Amniotic stem cell (primary cell): Measurements from ENCODE around the gene LRRC8B.
A peak's percentile ranks its signal among the peaks of the same experiment; 100 is the strongest.
"Not testable (repeated sequence)": the region's sequence is repeated elsewhere in the genome, so short reads cannot be mapped to it uniquely, and the experiment has no call there.

Source experiments
- DNase-seq: peaks from one replicate; lab custom pipeline; 2025; lab: John Stamatoyannopoulos, UW

The LRRC8B gene

GRCh38 chr1:89608319-89608983 is 83.8 kb downstream of the LRRC8B start:
- no peak for DNase-seq

GRCh38 chr1:89608984-89609725 is 84.5 kb downstream of the LRRC8B start:
- DNase-seq, result no peak

- no peak for DNase-seq
Measured at GRCh38 chr1:89609781-89610456, 85.3 kb downstream of the LRRC8B start.

GRCh38 chr1:89610457-89611011 is 85.9 kb downstream of the LRRC8B start:
- DNase-seq, result no peak

- no peak for DNase-seq
Measured at GRCh38 chr1:89611721-89612120, 87.1 kb downstream of the LRRC8B start.

GRCh38 chr1:89613928-89614327 is 89.3 kb downstream of the LRRC8B start:
- no peak for DNase-seq

GRCh38 chr1:89615676-89616598 is 91.3 kb downstream of the LRRC8B start:
- no peak for DNase-seq

GRCh38 chr1:89616844-89617627 is 92.4 kb downstream of the LRRC8B start:
- no peak for DNase-seq

GRCh38 chr1:89620664-89621063 is 96.0 kb downstream of the LRRC8B start:
- no peak for DNase-seq

- no peak for DNase-seq
Measured at GRCh38 chr1:89622895-89623294, 98.3 kb downstream of the LRRC8B start.

- DNase-seq, result no peak
Measured at GRCh38 chr1:89624314-89624713, 99.7 kb downstream of the LRRC8B start.

GRCh38 chr1:89624715-89625323 is 100.2 kb downstream of the LRRC8B start:
- no peak for DNase-seq

GRCh38 chr1:89627596-89627962 is 103.0 kb downstream of the LRRC8B start:
- no peak for DNase-seq

- no peak for DNase-seq
Measured at GRCh38 chr1:89629146-89629545, 104.5 kb downstream of the LRRC8B start.

GRCh38 chr1:89629600-89629999 is 105.0 kb downstream of the LRRC8B start:
- DNase-seq, result not testable (repeated sequence)

- DNase-seq, result no peak
Measured at GRCh38 chr1:89630048-89630447, 105.4 kb downstream of the LRRC8B start.

- no peak for DNase-seq
Measured at GRCh38 chr1:89631816-89632656, 107.4 kb downstream of the LRRC8B start.

GRCh38 chr1:89632657-89633247 is 108.1 kb downstream of the LRRC8B start, which contains the start of gene LRRC8C:
Gene LRRC8C, plus strand, starts transcription at chr1:89633120. Its CDS starts 53,354 bp downstream, at chr1:89686474.
- peak; percentile 70 for DNase-seq

- DNase-seq, result peak; percentile 40
Measured at GRCh38 chr1:89633248-89633799, 108.7 kb downstream of the LRRC8B start.
